Hepatocyte (in vitro differentiated cells): Measurements from ENCODE around the gene FPR3. TPM values are rescaled to one million over a fixed set of nuclear protein-coding genes. Genes with fewer than 3 reads are reported as not detected.

Source experiments
- DNase-seq: peaks from one replicate; pipeline ENCODE4 v3.0.0-alpha.2; 2016; ENCODE audit warnings: low spot score
- H2AFZ ChIP-seq: fragments of 200-600 bp; sonication (generic); 2 replicates; pipeline ENCODE4 v1.6.0; 2016; ENCODE audit warnings: antibody characterized with exemption, mild to moderate bottlenecking
- H3K27ac ChIP-seq: fragments of 200-600 bp; sonication (generic); 2 replicates; pipeline ENCODE4 v1.5.1; 2016; ENCODE audit warnings: mild to moderate bottlenecking
- H3K27me3 ChIP-seq: fragments of 200-600 bp; sonication (generic); 2 replicates; pipeline ENCODE4 v1.6.1; 2016
- H3K36me3 ChIP-seq: fragments of 200-600 bp; sonication (generic); replicated peaks from 2 replicates; pipeline ENCODE4 v1.5.1; 2016; ENCODE audit warnings: low read depth; ENCODE audit not compliant: insufficient read depth
- H3K4me1 ChIP-seq: fragments of 200-600 bp; sonication (generic); 2 replicates; pipeline ENCODE4 v1.5.1; 2016; ENCODE audit warnings: mild to moderate bottlenecking, moderate library complexity; ENCODE audit not compliant: insufficient read depth
- H3K4me2 ChIP-seq: fragments of 200-600 bp; sonication (generic); 2 replicates; pipeline ENCODE4 v1.6.0; 2016
- H3K4me3 ChIP-seq: fragments of 200-600 bp; sonication (generic); 2 replicates; pipeline ENCODE4 v1.5.1; 2016; ENCODE audit warnings: mild to moderate bottlenecking
- H3K79me2 ChIP-seq: fragments of 200-600 bp; sonication (generic); 2 replicates; pipeline ENCODE4 v1.6.0; 2017; ENCODE audit warnings: mild to moderate bottlenecking
- H3K9me2 ChIP-seq: fragments of 200-600 bp; sonication (generic); replicated peaks from 2 replicates; pipeline ENCODE4 v1.6.0; 2017; ENCODE audit warnings: mild to moderate bottlenecking; ENCODE audit not compliant: insufficient read depth
- H3K9me3 ChIP-seq: fragments of 200-600 bp; sonication (generic); 2 replicates; pipeline ENCODE4 v1.5.1; 2016; ENCODE audit warnings: low read depth, mild to moderate bottlenecking
- H4K20me1 ChIP-seq: fragments of 200-600 bp; sonication (generic); 2 replicates; pipeline ENCODE4 v1.6.0; 2016; ENCODE audit warnings: mild to moderate bottlenecking; ENCODE audit not compliant: insufficient read depth, poor library complexity, severe bottlenecking
- EZH2 ChIP-seq: fragments of 200-600 bp; sonication (generic); IDR thresholded peaks from 2 replicates; pipeline ENCODE4 v1.6.1; 2016; ENCODE audit warnings: antibody characterized with exemption, mild to moderate bottlenecking, borderline replicate concordance
- EZH2phosphoT487 ChIP-seq: fragments of 200-600 bp; sonication (generic); IDR thresholded peaks from one replicate; pipeline ENCODE4 v1.6.1; 2018; ENCODE audit warnings: antibody characterized with exemption, mild to moderate bottlenecking, low read depth, moderate library complexity; ENCODE audit not compliant: unreplicated experiment, severe bottlenecking
- WGBS: methylation state at CpG from one replicate; pipeline ENCODE4 v1.1.6; 2016; ENCODE audit warnings: low lambda C conversion rate; ENCODE audit errors: missing lambda C conversion rate; 5-methylcytosine and 5-hydroxymethylcytosine counted together
- polyA plus RNA-seq: library from polyadenylated mRNA; unstranded; fragments of >200 nt; fragmentation: Nextera tagmentation; extraction: Ambion mirVana; gene quantifications from 2 replicates; pipeline ENCODE4 v1.2.1, GENCODE V29; 2016
- total RNA-seq: library from RNA; depleted of rRNA; stranded (reverse); fragments of >200 nt; gene quantifications from 2 replicates; pipeline ENCODE4 v1.2.3, GENCODE V29; 2014
- TF ChIP-seq, protein P1 (sequence below): fragments of 200-600 bp; sonication (generic); IDR thresholded peaks from 2 replicates; pipeline ENCODE4 v1.5.1; 2016; ENCODE audit warnings: antibody characterized with exemption, mild to moderate bottlenecking; ENCODE audit not compliant: poor library complexity

Gene FPR3
- total and polyA plus RNA-seq, 2 experiments from 2014 or later: not detected

GRCh38 chr19:51809787-51810186 lies 14.8 kb downstream of the FPR3 start:
- WGBS: 69% methylated on average over 4 of the region's 4 CpGs
- Histone ChIP-seq H3K9me3 (no peaks in the 10 kb centered on the region), H3K27ac (no peak overlapping the region)

GRCh38 chr19:51810223-51810622 lies 15.3 kb downstream of the FPR3 start:
- H3K79me2 ChIP-seq: no peaks in the 10 kb centered on the region
- WGBS: 82% methylated on average over 7 of the region's 7 CpGs
- no peak overlapping the region for H3K4me3 ChIP-seq
- no peak overlapping the region for H2AFZ ChIP-seq
- no peaks in the 10 kb centered on the region for H3K9me3 ChIP-seq
- no peak for TF ChIP-seq EZH2
- TF ChIP-seq EZH2phosphoT487: no peak
- TF ChIP-seq, protein P1, sequence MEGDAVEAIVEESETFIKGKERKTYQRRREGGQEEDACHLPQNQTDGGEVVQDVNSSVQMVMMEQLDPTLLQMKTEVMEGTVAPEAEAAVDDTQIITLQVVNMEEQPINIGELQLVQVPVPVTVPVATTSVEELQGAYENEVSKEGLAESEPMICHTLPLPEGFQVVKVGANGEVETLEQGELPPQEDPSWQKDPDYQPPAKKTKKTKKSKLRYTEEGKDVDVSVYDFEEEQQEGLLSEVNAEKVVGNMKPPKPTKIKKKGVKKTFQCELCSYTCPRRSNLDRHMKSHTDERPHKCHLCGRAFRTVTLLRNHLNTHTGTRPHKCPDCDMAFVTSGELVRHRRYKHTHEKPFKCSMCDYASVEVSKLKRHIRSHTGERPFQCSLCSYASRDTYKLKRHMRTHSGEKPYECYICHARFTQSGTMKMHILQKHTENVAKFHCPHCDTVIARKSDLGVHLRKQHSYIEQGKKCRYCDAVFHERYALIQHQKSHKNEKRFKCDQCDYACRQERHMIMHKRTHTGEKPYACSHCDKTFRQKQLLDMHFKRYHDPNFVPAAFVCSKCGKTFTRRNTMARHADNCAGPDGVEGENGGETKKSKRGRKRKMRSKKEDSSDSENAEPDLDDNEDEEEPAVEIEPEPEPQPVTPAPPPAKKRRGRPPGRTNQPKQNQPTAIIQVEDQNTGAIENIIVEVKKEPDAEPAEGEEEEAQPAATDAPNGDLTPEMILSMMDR: no peak
- no peak overlapping the region for H3K4me2 ChIP-seq
- no peaks in the 10 kb centered on the region for H3K9me2 ChIP-seq
- DNase-seq: no peak
- no peak overlapping the region for H3K27ac ChIP-seq
- no peaks in the 10 kb centered on the region for H4K20me1 ChIP-seq
- no peaks in the 10 kb centered on the region for H3K4me1 ChIP-seq
- H3K36me3 ChIP-seq: no peaks in the 10 kb centered on the region
- no peaks in the 10 kb centered on the region for H3K27me3 ChIP-seq

More at GRCh38 chr19:51809787-51810186, 14.8 kb downstream of the FPR3 start:
- TF ChIP-seq EZH2: no peak
- TF ChIP-seq, protein P1: no peak
- Histone ChIP-seq H3K4me3 (no peak overlapping the region), H3K4me1 (no peaks in the 10 kb centered on the region), H3K79me2 (no peaks in the 10 kb centered on the region), H3K4me2 (no peak overlapping the region), H2AFZ (no peak overlapping the region), H3K9me2 (no peaks in the 10 kb centered on the region), H4K20me1 (no peaks in the 10 kb centered on the region), H3K36me3 (no peaks in the 10 kb centered on the region), H3K27me3 (no peaks in the 10 kb centered on the region)
- DNase-seq: no peak

GRCh38 chr19:51811344-51811743 lies 16.4 kb downstream of the FPR3 start:
- WGBS: 86% methylated on average over 11 of the region's 11 CpGs
- H3K4me3 ChIP-seq: no peak overlapping the region
- H3K36me3 ChIP-seq: no peaks in the 10 kb centered on the region
- H3K4me1 ChIP-seq: no peaks in the 10 kb centered on the region
- H3K27me3 ChIP-seq: no peaks in the 10 kb centered on the region
- H3K9me2 ChIP-seq: no peaks in the 10 kb centered on the region
- TF ChIP-seq, protein P1: no peak
- H3K4me2 ChIP-seq: no peak overlapping the region
- H3K9me3 ChIP-seq: no peaks in the 10 kb centered on the region
- H3K27ac ChIP-seq: no peak overlapping the region
- DNase-seq: no peak
- no peaks in the 10 kb centered on the region for H3K79me2 ChIP-seq
- no peak overlapping the region for H2AFZ ChIP-seq
- no peaks in the 10 kb centered on the region for H4K20me1 ChIP-seq

- Histone ChIP-seq H3K36me3 (no peaks in the 10 kb centered on the region), H3K9me2 (no peaks in the 10 kb centered on the region), H3K9me3 (no peaks in the 10 kb centered on the region), H3K27ac (no peak overlapping the region), H2AFZ (no peak overlapping the region), H4K20me1 (no peaks in the 10 kb centered on the region), H3K27me3 (no peaks in the 10 kb centered on the region), H3K4me2 (no peak overlapping the region), H3K4me3 (no peak overlapping the region), H3K79me2 (no peaks in the 10 kb centered on the region), H3K4me1 (no peaks in the 10 kb centered on the region)
- no peak for DNase-seq
- WGBS: 94% methylated on average over 9 of the region's 9 CpGs
- no peak for TF ChIP-seq EZH2phosphoT487
- TF ChIP-seq, protein P1: no peak
- TF ChIP-seq EZH2: no peak
These were observed 20.1 kb downstream of the FPR3 start for GRCh38 chr19:51815043-51815442.
